Activated effector memory CD4-positive, alpha-beta T cell treated with anti-CD3 and anti-CD28 coated beads, Interleukin-2, amount 50 U/mL, for 16 hours (primary cell): ENCODE results near the gene RUNX3.

Experiments
- DNase-seq: peaks from one replicate; pipeline ENCODE4 v3.0.0-alpha.2; 2020

The RUNX3 gene

GRCh38 chr1:24945354-24946326, 15.6 kb upstream of the RUNX3 start:
- no peak for DNase-seq

- no peak for DNase-seq
Measured at GRCh38 chr1:24944318-24944717, 14.2 kb upstream of the RUNX3 start.

GRCh38 chr1:24942789-24943188, 12.7 kb upstream of the RUNX3 start:
- DNase-seq, result no peak

GRCh38 chr1:24941564-24941963, 11.5 kb upstream of the RUNX3 start:
- no peak for DNase-seq

GRCh38 chr1:24940231-24940630, 10.2 kb upstream of the RUNX3 start:
- no peak for DNase-seq

- no peak for DNase-seq
Measured at GRCh38 chr1:24939675-24940193, 9.7 kb upstream of the RUNX3 start.

GRCh38 chr1:24939040-24939674, 9.1 kb upstream of the RUNX3 start:
- no peak for DNase-seq

GRCh38 chr1:24938276-24938675, 8.2 kb upstream of the RUNX3 start:
- DNase-seq, result no peak

GRCh38 chr1:24936684-24937083, 6.6 kb upstream of the RUNX3 start:
- DNase-seq, result no peak

GRCh38 chr1:24935615-24936484, 5.8 kb upstream of the RUNX3 start:
- DNase-seq, result peak; percentile 69

GRCh38 chr1:24935196-24935526, 5.1 kb upstream of the RUNX3 start:
- DNase-seq, result no peak

GRCh38 chr1:24934310-24935195, 4.5 kb upstream of the RUNX3 start:
- DNase-seq, result no peak

GRCh38 chr1:24933468-24933867, 3.4 kb upstream of the RUNX3 start:
- DNase-seq, result no peak

GRCh38 chr1:24932725-24933294, 2.7 kb upstream of the RUNX3 start:
- no peak for DNase-seq

- DNase-seq, result peak; percentile 89
Measured at GRCh38 chr1:24932284-24932683, 2.2 kb upstream of the RUNX3 start.

GRCh38 chr1:24931468-24932231, 1.6 kb upstream of the RUNX3 start:
- DNase-seq, result no peak

GRCh38 chr1:24931146-24931467, 1.0 kb upstream of the RUNX3 start:
- no peak for DNase-seq

- DNase-seq, result peak; percentile 84
Measured at GRCh38 chr1:24929398-24930259, 447 bp downstream of the RUNX3 start.

- peak; percentile 88 for DNase-seq
Measured at GRCh38 chr1:24928689-24929397, 1.2 kb downstream of the RUNX3 start.
